Upper lobe of left lung (tissue), 4 donors: Measurements from ENCODE around the gene GNG11.

Source experiments
- CTCF ChIP-seq, 6 experiments: fragments of 450-650 bp in 4 of 6; fragments of 200-600 bp in 2 of 6; sonication (generic) in 2 of 6; IDR thresholded peaks; one replicate each; pipeline ENCODE4 v1.5.1; 2016 to 2019; ENCODE audit warnings: antibody characterized with exemption in 6 of 6
- POLR2A ChIP-seq, 4 donors: fragments of 450-650 bp; IDR thresholded peaks; one replicate each; pipeline ENCODE4 v1.5.1; 2016 to 2017; ENCODE audit warnings: antibody characterized with exemption in 4 of 4, mild to moderate bottlenecking in 2 of 4

- TF ChIP-seq CTCF (IDR thresholded peaks at IDR 0.05) (no peak), POLR2A (IDR thresholded peaks at IDR 0.05) (no peak)
Measured at GRCh38 chr7:93964813-93965212, 43.3 kb downstream of the GNG11 start.
